GM12878 (cell line): Measurements from ENCODE around the gene FAM9C. TPM values are rescaled to one million over a fixed set of nuclear protein-coding genes. Genes with fewer than 3 reads are reported as not detected.
A peak's percentile ranks its signal among the peaks of the same experiment; 100 is the strongest.

Experiments used
- ATAC-seq: fragments of 200-7000 bp; cut with Tn5 transposase; 3 replicates; pipeline ENCODE4 v1.9.1; 2020; ENCODE audit warnings: mild to moderate bottlenecking, moderate library complexity
- BruUV-seq: library from RNA; stranded (reverse); fragments of 400-500 nt; replicated peaks from 2 replicates; lab custom pipeline; 2021; lab: Mats Ljungman, UMichigan
- CTCF ChIA-PET: fragments of 300-600 bp; sonication (Branson Sonifier 250); formaldehyde crosslinking; extraction: SDS; loops from one replicate; lab custom pipeline; 2021; ENCODE audit warnings: inconsistent platforms; lab: Yijun Ruan, JAX
- POLR2A ChIA-PET: fragments of 350-600 bp; formaldehyde crosslinking; extraction: SDS; loops from one replicate; lab custom pipeline; 2021; ENCODE audit warnings: inconsistent platforms; lab: Charles Lee
- RAD21 ChIA-PET: fragments of 300-600 bp; sonication (Branson Sonifier 250); formaldehyde crosslinking; loops from one replicate; lab custom pipeline; 2023; ENCODE audit warnings: antibody characterized with exemption; ENCODE audit not compliant: unreplicated experiment; lab: Charles Lee
- SMC1A ChIA-PET: fragments of 300-600 bp; sonication (Branson Sonifier 250); formaldehyde crosslinking; loops from one replicate; lab custom pipeline; 2023; ENCODE audit not compliant: unreplicated experiment, uncharacterized antibody; lab: Charles Lee
- DNase-seq: peaks from one replicate; pipeline ENCODE4 v3.0.0-alpha.2; 2011; ENCODE audit warnings: low read depth, low spot score
- FAIRE-seq: peaks from 3 replicates; lab custom pipeline; 2011; peaks lifted over from hg19 to GRCh38; lab: Jason Lieb, UNC
- H2AFZ ChIP-seq: 2 replicates; pipeline ENCODE4 v1.6.0; 2011; ENCODE audit warnings: low read depth, low read length, control low read depth; ENCODE audit not compliant: control insufficient read depth
- H3K27ac ChIP-seq: 2 replicates; pipeline ENCODE4 v1.5.1; 2011; ENCODE audit warnings: control low read depth; ENCODE audit not compliant: control insufficient read depth, insufficient read depth
- H3K27me3 ChIP-seq, 2 experiments: replicated peaks in 1 of 2; 2 replicates each; pipeline versions ENCODE4 v1.6.0 to v1.6.1; 2011; ENCODE audit warnings: low read length in 1 of 2; ENCODE audit not compliant: control insufficient read depth in 2 of 2, insufficient read depth in 2 of 2
- H3K36me3 ChIP-seq, 2 experiments: 2 replicates each; pipeline ENCODE4 v1.5.1; 2011; ENCODE audit warnings: low read length in 1 of 2; ENCODE audit not compliant: control insufficient read depth in 2 of 2, insufficient read depth in 2 of 2
- H3K4me1 ChIP-seq: 2 replicates; pipeline ENCODE4 v1.6.1; 2011; ENCODE audit warnings: mild to moderate bottlenecking, low read length, moderate library complexity, mixed read lengths; ENCODE audit not compliant: control insufficient read depth, insufficient read depth
- H3K4me2 ChIP-seq: 2 replicates; pipeline ENCODE4 v1.6.0; 2011; ENCODE audit warnings: control low read depth; ENCODE audit not compliant: control insufficient read depth, insufficient read depth
- H3K4me3 ChIP-seq: fragments of 200-600 bp; sonication (generic); 2 replicates; pipeline ENCODE4 v1.5.1; 2016
- H3K79me2 ChIP-seq: 2 replicates; pipeline ENCODE4 v1.6.0; 2011; ENCODE audit warnings: low read length; ENCODE audit not compliant: control insufficient read depth, insufficient read depth
- H3K9ac ChIP-seq: 2 replicates; pipeline ENCODE4 v1.8.0; 2011; ENCODE audit warnings: low read length, control low read depth, mixed read lengths; ENCODE audit not compliant: control insufficient read depth, insufficient read depth
- H3K9me3 ChIP-seq: replicated peaks from 3 replicates; pipeline ENCODE4 v1.5.1; 2011; ENCODE audit warnings: mild to moderate bottlenecking, low read length; ENCODE audit not compliant: control insufficient read depth, insufficient read depth
- H4K20me1 ChIP-seq: 2 replicates; pipeline ENCODE4 v1.6.0; 2011; ENCODE audit not compliant: control insufficient read depth, insufficient read depth
- EGR1 ChIP-seq, 2 experiments: IDR thresholded peaks; 1 replicate in 1 of 2; 2 replicates in 1 of 2; pipeline ENCODE4 v1.6.1; 2011 to 2012; ENCODE audit warnings: low read depth in 2 of 2, low read length in 2 of 2, borderline replicate concordance in 1 of 2, mild to moderate bottlenecking in 1 of 2, moderate library complexity in 1 of 2
- EZH2 ChIP-seq: IDR thresholded peaks from 2 replicates; pipeline ENCODE4 v1.6.1; 2012; ENCODE audit warnings: low read depth, mild to moderate bottlenecking, control low read depth, inconsistent platforms, low read length, borderline replicate concordance; ENCODE audit not compliant: control insufficient read depth
- IKZF1 ChIP-seq: fragments of 450-650 bp; conservative IDR thresholded peaks from 2 replicates; pipeline ENCODE4 v1.6.1; 2017; ENCODE audit warnings: antibody characterized with exemption, mild to moderate bottlenecking
- IRF4 ChIP-seq: IDR thresholded peaks from 2 replicates; pipeline ENCODE4 v1.6.1; 2011; ENCODE audit warnings: low read depth, low read length
- LARP7 ChIP-seq: fragments of 450-650 bp; IDR thresholded peaks from 2 replicates; pipeline ENCODE4 v1.6.1; 2017; ENCODE audit warnings: mild to moderate bottlenecking
- MEF2B ChIP-seq: fragments of 450-650 bp; IDR thresholded peaks from 2 replicates; pipeline ENCODE4 v1.6.1; 2018; ENCODE audit warnings: mild to moderate bottlenecking, moderate library complexity; ENCODE audit not compliant: partially characterized antibody, poor library complexity, severe bottlenecking
- MTA2 ChIP-seq: fragments of 450-650 bp; IDR thresholded peaks from 2 replicates; pipeline ENCODE4 v1.6.1; 2016; ENCODE audit warnings: low read depth, mild to moderate bottlenecking, moderate library complexity
- MXI1 ChIP-seq: fragments of 150-350 bp; IDR thresholded peaks from 2 replicates; pipeline ENCODE4 v1.6.1; 2011; ENCODE audit warnings: low read depth, mild to moderate bottlenecking, inconsistent platforms, low read length, improper control_type of control experiment
- POLR2A ChIP-seq: IDR thresholded peaks from 2 replicates; pipeline ENCODE4 v1.6.1; 2011; ENCODE audit warnings: low read depth, mild to moderate bottlenecking, low read length
- RBBP5 ChIP-seq: fragments of 200-600 bp; sonication (generic); conservative IDR thresholded peaks from 2 replicates; pipeline ENCODE4 v1.6.1; 2016
- SUZ12 ChIP-seq: fragments of 200-600 bp; sonication (generic); IDR thresholded peaks from one replicate; pipeline ENCODE4 v1.6.1; 2018; ENCODE audit warnings: antibody characterized with exemption, mild to moderate bottlenecking; ENCODE audit not compliant: unreplicated experiment
- YY1 ChIP-seq: IDR thresholded peaks from 2 replicates; pipeline ENCODE4 v1.6.1; 2011; ENCODE audit warnings: low read depth, mild to moderate bottlenecking, low read length
- ZBED1 ChIP-seq: IDR thresholded peaks from 2 replicates; pipeline ENCODE4 v1.6.1; 2016; ENCODE audit warnings: borderline replicate concordance
- ZNF384 ChIP-seq: IDR thresholded peaks from 2 replicates; pipeline ENCODE4 v1.6.1; 2012; ENCODE audit warnings: low read depth, mild to moderate bottlenecking, low read length, improper control_type of control experiment, borderline replicate concordance
- ZSCAN29 ChIP-seq: fragments of 450-650 bp; IDR thresholded peaks from 2 replicates; pipeline ENCODE4 v1.6.1; 2017; ENCODE audit warnings: mild to moderate bottlenecking, moderate library complexity
- WGBS: methylation state at CpG from one replicate; pipeline ENCODE4 v1.1.6; 2016; ENCODE audit warnings: low lambda C conversion rate; ENCODE audit not compliant: insufficient replicate concordance, insufficient coverage; ENCODE audit errors: missing lambda C conversion rate; 5-methylcytosine and 5-hydroxymethylcytosine counted together
- in situ Hi-C: fragments of 300-500 bp; cut with MboI; formaldehyde crosslinking; loops from 9 replicates; pipeline ENCODE4 v1.14.3; 2018; ENCODE audit warnings: mixed read lengths
- intact Hi-C: fragments of 100-400 bp; cut with micrococcal nuclease; formaldehyde crosslinking; loops from one replicate; pipeline ENCODE4 v1.14.2; 2022; ENCODE audit not compliant: unreplicated experiment
- polyA plus RNA-seq, 11 experiments: library from polyadenylated mRNA; depleted of rRNA in 4 of 11; unstranded in 6 of 11; stranded (reverse) in 5 of 11; fragments of >200 nt; fragmentation: Nextera tagmentation in 4 of 11; fragmentation: Illumina TruSeq in 1 of 11; extraction: Ambion mirVana in 4 of 11; extraction: Trizol in 1 of 11; gene quantifications; 1 replicate in 1 of 11; 2 replicates in 10 of 11; pipeline versions ENCODE4 v1.2.1 to v1.2.3, GENCODE V29; 2011 to 2016; ENCODE audit warnings: inconsistent platforms in 2 of 11, missing spikeins in 2 of 11, low read depth in 1 of 11
- total RNA-seq, 4 experiments: library from RNA; depleted of rRNA in 3 of 4; stranded (reverse); fragments of >200 nt in 3 of 4; fragmentation: Illumina TruSeq in 1 of 4; extraction: Trizol in 1 of 4; gene quantifications; 2 replicates each; pipeline versions ENCODE4 v1.2.1 to v1.2.3, GENCODE V29; 2013 to 2021
- TF ChIP-seq, protein P1 (sequence below): fragments of 450-650 bp; IDR thresholded peaks from 2 replicates; pipeline ENCODE4 v1.6.1; 2017; ENCODE audit warnings: mild to moderate bottlenecking, moderate library complexity
- TF ChIP-seq, protein P2 (sequence below): fragments of 450-650 bp; IDR thresholded peaks from 2 replicates; pipeline ENCODE4 v1.6.1; 2016; ENCODE audit warnings: mild to moderate bottlenecking

Gene FAM9C
- total and polyA plus RNA-seq, 10 of the 15 experiments (the other 5 are each of a cell fraction or from before 2014, with no cell fraction given) = 0.01 to 0.03 TPM; not detected in 8

DNA sequence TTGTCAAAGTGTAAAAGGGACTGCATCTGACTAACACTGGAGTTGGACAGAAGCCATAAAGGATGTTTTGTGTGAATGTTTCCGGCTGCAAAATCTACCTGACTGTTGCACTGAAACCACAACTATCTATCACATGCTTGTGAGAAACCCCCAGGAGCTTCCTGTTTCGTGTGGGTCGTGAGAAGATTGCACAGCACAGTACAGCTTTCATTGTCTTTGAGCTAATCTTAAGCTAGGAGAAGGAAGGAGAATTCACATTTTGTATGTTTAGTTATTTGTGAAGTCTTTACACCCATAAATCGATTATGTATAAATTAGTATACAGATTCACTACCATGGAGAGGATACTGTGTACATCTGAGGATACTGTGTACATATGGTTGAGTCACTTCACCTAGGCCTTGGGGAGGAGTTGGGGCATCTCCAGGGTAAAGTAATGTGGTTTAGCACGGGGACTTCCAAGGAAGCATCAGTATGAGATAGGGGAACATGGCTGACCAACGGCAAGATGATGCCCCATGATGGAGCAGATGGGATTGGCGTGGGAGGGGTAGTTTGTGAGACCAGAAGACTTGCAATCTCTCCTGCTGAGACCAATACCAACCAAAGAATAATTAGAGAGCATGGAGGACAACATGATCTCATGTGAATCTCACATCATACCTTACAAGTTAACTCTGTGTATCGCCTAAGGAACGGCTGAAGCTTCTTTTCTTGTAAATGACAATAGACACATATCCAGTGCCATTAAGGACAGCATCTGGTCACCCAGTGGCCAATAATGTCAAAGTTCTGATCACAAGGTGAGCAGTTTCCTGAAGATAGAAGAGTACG, 43.1 kb upstream of the FAM9C start:
- Histone ChIP-seq H3K4me1 (peaks cover 89% of the 10 kb centered on the region), H3K9me3 (no peaks in the 10 kb centered on the region), H3K27me3 (no peaks in the 10 kb centered on the region), H3K4me3 (no peak overlapping the region; the same call in 1 of the 2 replicates), H2AFZ (no peak overlapping the region), H4K20me1 (no peaks in the 10 kb centered on the region), H3K27ac (peak overlapping the region; percentile 100), H3K36me3 (no peaks in the 10 kb centered on the region), H3K4me2 (peak overlapping the region; percentile 74), H3K9ac (peak overlapping the region; percentile 85), H3K79me2 (peaks cover 17% of the 10 kb centered on the region)
- DNase-seq (peak; percentile 99), FAIRE-seq (peak; percentile 93), ATAC-seq (peak; percentile 54)
- 16% methylated on average over 10 of the region's 10 CpGs for WGBS
- POLR2A ChIA-PET = interaction anchor here (0.5 to 17.3 kb wide), 17 partner anchors 12 to 189 kb away, joined by 3 to 280 read pairs (median 6); partner anchors contain the start of gene TMSB4X
- intact Hi-C loops (loop anchor here (1.0 to 10.0 kb wide), 10 partner anchors 36 to 1323 kb away; partner anchors contain the start of gene TLR7), in situ Hi-C loops (loop anchor here (5.0 kb wide), 2 partner anchors 85 to 135 kb away; no protein-coding TSS in a partner anchor)
- BruUV-seq = no TSS peak
- SMC1A ChIA-PET = interaction anchor here (0.9 to 27.7 kb wide), 19 partner anchors 12 to 610 kb away, joined by 3 to 847 read pairs (median 4); no protein-coding TSS in a partner anchor
- CTCF ChIA-PET = interaction anchor here (0.6 to 12.2 kb wide), 18 partner anchors 11 to 402 kb away, joined by 4 to 312 read pairs (median 7); no protein-coding TSS in a partner anchor
- RAD21 ChIA-PET = interaction anchor here (0.9 to 23.1 kb wide), 17 partner anchors 11 to 610 kb away, joined by 3 to 689 read pairs (median 9); partner anchors contain the start of gene TMSB4X
- TF ChIP-seq SUZ12 = no peak
- TF ChIP-seq POLR2A = 0 out of 2 replicates have a peak, but pooled peaks have one; percentile 45
- TF ChIP-seq RBBP5 = no peak
- no peak for TF ChIP-seq MEF2B
- peak in 1 of 2 experiments; percentile 69; a peak in 1 of 3 replicates for TF ChIP-seq EGR1 (IDR thresholded peaks at IDR 0.05; ENCODE audit: borderline replicate concordance in 1 of 2, low read depth in 2 of 2, low read length in 2 of 2)
- peak; percentile 92 for TF ChIP-seq YY1
- no peak for TF ChIP-seq LARP7
- peak; percentile 61; the same call in 1 of the 2 replicates for TF ChIP-seq MXI1
- TF ChIP-seq, protein P1, sequence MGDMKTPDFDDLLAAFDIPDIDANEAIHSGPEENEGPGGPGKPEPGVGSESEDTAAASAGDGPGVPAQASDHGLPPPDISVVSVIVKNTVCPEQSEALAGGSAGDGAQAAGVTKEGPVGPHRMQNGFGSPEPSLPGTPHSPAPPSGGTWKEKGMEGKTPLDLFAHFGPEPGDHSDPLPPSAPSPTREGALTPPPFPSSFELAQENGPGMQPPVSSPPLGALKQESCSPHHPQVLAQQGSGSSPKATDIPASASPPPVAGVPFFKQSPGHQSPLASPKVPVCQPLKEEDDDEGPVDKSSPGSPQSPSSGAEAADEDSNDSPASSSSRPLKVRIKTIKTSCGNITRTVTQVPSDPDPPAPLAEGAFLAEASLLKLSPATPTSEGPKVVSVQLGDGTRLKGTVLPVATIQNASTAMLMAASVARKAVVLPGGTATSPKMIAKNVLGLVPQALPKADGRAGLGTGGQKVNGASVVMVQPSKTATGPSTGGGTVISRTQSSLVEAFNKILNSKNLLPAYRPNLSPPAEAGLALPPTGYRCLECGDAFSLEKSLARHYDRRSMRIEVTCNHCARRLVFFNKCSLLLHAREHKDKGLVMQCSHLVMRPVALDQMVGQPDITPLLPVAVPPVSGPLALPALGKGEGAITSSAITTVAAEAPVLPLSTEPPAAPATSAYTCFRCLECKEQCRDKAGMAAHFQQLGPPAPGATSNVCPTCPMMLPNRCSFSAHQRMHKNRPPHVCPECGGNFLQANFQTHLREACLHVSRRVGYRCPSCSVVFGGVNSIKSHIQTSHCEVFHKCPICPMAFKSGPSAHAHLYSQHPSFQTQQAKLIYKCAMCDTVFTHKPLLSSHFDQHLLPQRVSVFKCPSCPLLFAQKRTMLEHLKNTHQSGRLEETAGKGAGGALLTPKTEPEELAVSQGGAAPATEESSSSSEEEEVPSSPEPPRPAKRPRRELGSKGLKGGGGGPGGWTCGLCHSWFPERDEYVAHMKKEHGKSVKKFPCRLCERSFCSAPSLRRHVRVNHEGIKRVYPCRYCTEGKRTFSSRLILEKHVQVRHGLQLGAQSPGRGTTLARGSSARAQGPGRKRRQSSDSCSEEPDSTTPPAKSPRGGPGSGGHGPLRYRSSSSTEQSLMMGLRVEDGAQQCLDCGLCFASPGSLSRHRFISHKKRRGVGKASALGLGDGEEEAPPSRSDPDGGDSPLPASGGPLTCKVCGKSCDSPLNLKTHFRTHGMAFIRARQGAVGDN = no peak
- TF ChIP-seq ZSCAN29 = no peak
- TF ChIP-seq, protein P2, sequence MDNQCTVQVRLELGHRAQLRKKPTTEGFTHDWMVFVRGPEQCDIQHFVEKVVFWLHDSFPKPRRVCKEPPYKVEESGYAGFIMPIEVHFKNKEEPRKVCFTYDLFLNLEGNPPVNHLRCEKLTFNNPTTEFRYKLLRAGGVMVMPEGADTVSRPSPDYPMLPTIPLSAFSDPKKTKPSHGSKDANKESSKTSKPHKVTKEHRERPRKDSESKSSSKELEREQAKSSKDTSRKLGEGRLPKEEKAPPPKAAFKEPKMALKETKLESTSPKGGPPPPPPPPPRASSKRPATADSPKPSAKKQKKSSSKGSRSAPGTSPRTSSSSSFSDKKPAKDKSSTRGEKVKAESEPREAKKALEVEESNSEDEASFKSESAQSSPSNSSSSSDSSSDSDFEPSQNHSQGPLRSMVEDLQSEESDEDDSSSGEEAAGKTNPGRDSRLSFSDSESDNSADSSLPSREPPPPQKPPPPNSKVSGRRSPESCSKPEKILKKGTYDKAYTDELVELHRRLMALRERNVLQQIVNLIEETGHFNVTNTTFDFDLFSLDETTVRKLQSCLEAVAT = peak; percentile 96
- TF ChIP-seq MTA2 = no peak
- peak; percentile 19; the same call in 1 of the 2 replicates for TF ChIP-seq IRF4
- TF ChIP-seq IKZF1 = no peak
- no peak for TF ChIP-seq EZH2
- TF ChIP-seq ZBED1 = peak; percentile 79; the same call in 1 of the 2 replicates
- no peak for TF ChIP-seq ZNF384
